ENCODE data around the gene IDUA.

The IDUA gene

GRCh38 chr4:962231-963208 is 24.3 kb upstream of the IDUA start:
- Histone ChIP-seq H3K4me3 (ENCODE audit: low read depth in 1 of 5, low read length in 5 of 5) (no peak overlapping the region), H3K4me1 (ENCODE audit: control insufficient read depth in 5 of 5, insufficient read depth in 5 of 5, low read length in 5 of 5) (no peaks in the 10 kb centered on the region), H3K9ac (ENCODE audit: low read length in 5 of 5) (no peak overlapping the region), H3K27me3 (ENCODE audit: control insufficient read depth in 5 of 5, insufficient read depth in 4 of 5, low read length in 5 of 5) (no peaks in the 10 kb centered on the region), H3K27ac (ENCODE audit: low read depth, low read length) (no peak overlapping the region), H3K36me3 (ENCODE audit: control insufficient read depth in 5 of 5, insufficient read depth in 5 of 5, low read length in 5 of 5) (peaks cover 0 to 93% (median 73%) of the 10 kb centered on the region in 5 donors), H3K9me3 (ENCODE audit: control insufficient read depth in 5 of 5, low read length in 5 of 5) (no peaks in the 10 kb centered on the region)

DNA sequence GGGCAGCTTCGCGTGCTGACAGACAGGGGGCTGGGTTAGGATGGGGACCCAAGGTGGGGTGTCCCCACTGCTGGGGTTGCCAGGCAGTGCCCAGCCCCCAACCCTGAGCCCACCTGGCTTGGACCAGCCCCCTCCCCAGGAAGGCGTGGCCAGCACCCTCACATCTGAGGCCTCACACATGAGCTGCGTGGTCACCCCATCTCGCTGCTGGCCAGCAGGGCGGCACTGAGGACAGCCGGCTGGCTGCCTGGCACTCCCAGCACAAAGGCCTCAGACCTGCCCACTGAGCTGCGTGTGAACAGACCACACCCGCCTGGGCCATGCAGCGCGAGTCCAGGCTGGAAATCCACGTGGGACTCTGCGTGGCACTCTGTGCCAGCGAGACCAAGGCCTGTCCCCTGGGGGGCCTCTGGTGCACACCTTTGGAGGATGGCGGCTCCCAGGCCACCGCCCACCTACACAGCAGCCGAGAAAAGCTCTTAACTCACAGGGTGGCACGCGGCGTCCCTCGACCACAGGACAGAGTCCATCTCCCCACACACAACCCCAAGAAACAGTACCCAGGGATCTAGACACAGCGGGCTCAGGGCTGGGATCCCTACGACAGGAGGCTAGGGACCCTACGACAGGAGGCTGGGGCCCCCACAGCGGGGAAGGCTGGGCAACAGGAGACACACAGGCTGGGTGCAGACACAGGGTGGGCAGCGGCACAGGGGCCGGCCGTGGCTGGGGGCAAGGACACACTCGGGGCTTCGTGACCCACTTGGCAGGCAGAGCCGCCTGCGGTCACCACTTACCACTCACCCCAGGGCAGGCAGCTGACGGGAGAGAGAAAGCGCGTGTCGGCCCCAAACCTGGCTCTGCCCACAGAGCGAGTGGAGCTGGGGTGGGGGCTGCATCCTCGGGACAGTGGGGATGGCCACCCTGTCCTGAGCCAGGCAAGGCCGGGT is 23.3 kb upstream of the IDUA start:
- H3K27me3 ChIP-seq (ENCODE audit: control insufficient read depth in 5 of 5, insufficient read depth in 4 of 5, low read length in 5 of 5) = peaks cover 0 to 1% (median 0%) of the 10 kb centered on the region in 5 donors
- H3K9ac ChIP-seq (ENCODE audit: low read length in 5 of 5) = no peak overlapping the region
- no peaks in the 10 kb centered on the region for H3K9me3 ChIP-seq (ENCODE audit: control insufficient read depth in 5 of 5, low read length in 5 of 5)
- no peak overlapping the region for H3K4me3 ChIP-seq (ENCODE audit: low read depth in 1 of 5, low read length in 5 of 5)
- no peaks in the 10 kb centered on the region for H3K4me1 ChIP-seq (ENCODE audit: control insufficient read depth in 5 of 5, insufficient read depth in 5 of 5, low read length in 5 of 5)
- H3K36me3 ChIP-seq (ENCODE audit: control insufficient read depth in 5 of 5, insufficient read depth in 5 of 5, low read length in 5 of 5) = peaks cover 0 to 83% (median 63%) of the 10 kb centered on the region in 5 donors
- H3K27ac ChIP-seq (ENCODE audit: low read depth, low read length) = no peak overlapping the region

- Histone ChIP-seq H3K4me1 (ENCODE audit: control insufficient read depth in 5 of 5, insufficient read depth in 5 of 5, low read length in 5 of 5) (no peaks in the 10 kb centered on the region), H3K9ac (ENCODE audit: low read length in 5 of 5) (no peak overlapping the region), H3K9me3 (ENCODE audit: control insufficient read depth in 5 of 5, low read length in 5 of 5) (no peaks in the 10 kb centered on the region), H3K27ac (ENCODE audit: low read depth, low read length) (no peak overlapping the region), H3K36me3 (ENCODE audit: control insufficient read depth in 5 of 5, insufficient read depth in 5 of 5, low read length in 5 of 5) (peaks cover 0 to 74% (median 53%) of the 10 kb centered on the region in 5 donors), H3K27me3 (ENCODE audit: control insufficient read depth in 5 of 5, insufficient read depth in 4 of 5, low read length in 5 of 5) (peaks cover 0 to 3% (median 0%) of the 10 kb centered on the region in 5 donors), H3K4me3 (ENCODE audit: low read depth in 1 of 5, low read length in 5 of 5) (no peak overlapping the region)
Observed at GRCh38 chr4:964346-965025, 22.4 kb upstream of the IDUA start.

DNA sequence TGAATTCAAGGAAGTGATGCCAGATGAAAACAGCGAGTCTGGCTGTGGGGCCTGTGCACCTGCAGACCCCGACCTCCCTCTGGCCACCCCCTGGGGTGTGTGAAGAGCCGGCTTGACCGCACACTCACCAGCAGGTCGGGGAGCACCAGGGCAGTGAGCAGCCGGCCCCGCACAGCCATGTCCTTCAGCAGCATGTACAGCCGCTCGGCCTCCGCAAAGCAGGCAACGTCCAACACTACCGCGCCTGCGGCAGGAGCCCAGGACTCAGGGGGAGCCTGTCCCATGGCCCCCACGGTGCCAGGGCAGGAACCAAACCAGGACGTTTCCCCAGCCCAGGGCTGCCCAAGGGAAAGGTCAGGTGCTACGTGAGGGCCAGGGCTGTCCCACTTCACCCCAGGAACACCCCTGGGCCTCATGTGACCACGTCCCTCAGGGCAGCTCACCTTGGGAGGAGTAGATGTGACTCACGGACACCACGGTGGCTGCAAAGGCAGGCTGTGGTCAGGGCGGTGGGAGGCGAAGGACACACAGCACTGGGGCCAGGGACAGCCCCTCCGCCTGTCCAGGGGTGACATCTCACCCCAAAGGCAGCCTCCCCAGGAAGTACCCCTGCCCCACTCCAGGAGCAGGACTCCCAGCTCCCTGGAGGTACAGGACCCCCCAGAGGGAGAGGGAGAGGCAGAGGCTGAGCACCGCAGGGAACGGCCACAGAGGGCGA is 21.6 kb upstream of the IDUA start:
- Histone ChIP-seq H3K9me3 (ENCODE audit: control insufficient read depth in 5 of 5, low read length in 5 of 5) (no peaks in the 10 kb centered on the region), H3K36me3 (ENCODE audit: control insufficient read depth in 5 of 5, insufficient read depth in 5 of 5, low read length in 5 of 5) (peaks cover 0 to 67% (median 52%) of the 10 kb centered on the region in 5 donors), H3K4me3 (ENCODE audit: low read depth in 1 of 5, low read length in 5 of 5) (no peak overlapping the region), H3K9ac (ENCODE audit: low read length in 5 of 5) (no peak overlapping the region), H3K27ac (ENCODE audit: low read depth, low read length) (no peak overlapping the region), H3K4me1 (ENCODE audit: control insufficient read depth in 5 of 5, insufficient read depth in 5 of 5, low read length in 5 of 5) (peaks cover 0 to under 1% (median 0%) of the 10 kb centered on the region in 5 donors), H3K27me3 (ENCODE audit: control insufficient read depth in 5 of 5, insufficient read depth in 4 of 5, low read length in 5 of 5) (peaks cover 0 to 3% (median 0%) of the 10 kb centered on the region in 5 donors)

- H3K27ac ChIP-seq (ENCODE audit: low read depth, low read length) = no peak overlapping the region
- H3K27me3 ChIP-seq (ENCODE audit: control insufficient read depth in 5 of 5, insufficient read depth in 4 of 5, low read length in 5 of 5) = peaks cover 0 to 3% (median 0%) of the 10 kb centered on the region in 5 donors
- H3K9ac ChIP-seq (ENCODE audit: low read length in 5 of 5) = no peak overlapping the region
- no peak overlapping the region for H3K4me3 ChIP-seq (ENCODE audit: low read depth in 1 of 5, low read length in 5 of 5)
- H3K36me3 ChIP-seq (ENCODE audit: control insufficient read depth in 5 of 5, insufficient read depth in 5 of 5, low read length in 5 of 5) = peaks cover 0 to 63% (median 48%) of the 10 kb centered on the region in 5 donors
- H3K9me3 ChIP-seq (ENCODE audit: control insufficient read depth in 5 of 5, low read length in 5 of 5) = no peaks in the 10 kb centered on the region
- H3K4me1 ChIP-seq (ENCODE audit: control insufficient read depth in 5 of 5, insufficient read depth in 5 of 5, low read length in 5 of 5) = peaks cover 0 to 3% (median under 1%) of the 10 kb centered on the region in 5 donors
Observed at GRCh38 chr4:965766-966134, 21.1 kb upstream of the IDUA start.

DNA sequence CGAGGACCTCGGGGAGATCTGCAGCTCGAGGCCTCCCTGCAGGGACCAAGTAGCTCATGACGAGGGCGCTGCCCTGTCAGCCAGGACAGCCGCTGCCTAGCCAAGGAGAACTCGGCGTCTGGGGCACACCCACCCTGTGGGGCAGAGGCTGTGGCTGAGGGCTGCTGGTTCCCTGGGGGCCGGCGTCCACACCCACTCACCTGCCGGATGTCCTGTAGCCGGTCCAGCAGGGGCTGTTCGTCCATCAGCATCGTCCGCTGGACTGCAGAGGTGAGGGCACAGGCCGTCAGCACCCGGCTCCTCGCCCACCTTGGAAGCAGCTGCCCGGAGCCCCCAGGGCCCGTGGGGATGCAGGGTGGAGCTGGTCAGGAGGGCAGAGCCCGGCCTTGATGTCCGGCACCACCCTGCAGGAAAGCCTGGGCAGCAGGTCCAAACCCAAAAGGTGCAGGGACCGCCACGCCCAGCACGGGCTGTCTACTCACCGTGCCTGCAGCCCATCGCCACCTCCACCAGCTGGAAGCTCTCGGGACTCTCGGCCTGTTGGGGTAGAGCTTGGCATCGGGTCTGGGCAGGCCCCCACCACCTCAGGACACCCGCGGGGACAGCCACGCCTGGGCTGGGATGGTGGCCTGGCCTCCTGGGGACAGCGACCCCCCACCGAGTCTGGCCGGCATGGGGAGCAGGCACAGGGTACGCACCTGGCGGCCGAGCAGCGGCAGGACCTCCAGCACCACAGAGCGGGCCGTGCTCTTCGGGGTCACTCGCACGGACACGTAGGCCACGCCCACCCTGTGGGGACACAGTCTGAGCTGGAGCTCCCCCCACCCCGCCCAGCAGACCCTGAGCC is 20.4 kb upstream of the IDUA start:
- H3K4me1 ChIP-seq (ENCODE audit: control insufficient read depth in 5 of 5, insufficient read depth in 5 of 5, low read length in 5 of 5) = peaks cover 0 to 11% (median 8%) of the 10 kb centered on the region in 5 donors
- peaks cover 0 to 3% (median 0%) of the 10 kb centered on the region in 5 donors for H3K27me3 ChIP-seq (ENCODE audit: control insufficient read depth in 5 of 5, insufficient read depth in 4 of 5, low read length in 5 of 5)
- H3K9ac ChIP-seq (ENCODE audit: low read length in 5 of 5) = no peak overlapping the region
- no peaks in the 10 kb centered on the region for H3K9me3 ChIP-seq (ENCODE audit: control insufficient read depth in 5 of 5, low read length in 5 of 5)
- peaks cover 0 to 60% (median 42%) of the 10 kb centered on the region in 5 donors for H3K36me3 ChIP-seq (ENCODE audit: control insufficient read depth in 5 of 5, insufficient read depth in 5 of 5, low read length in 5 of 5)
- no peak overlapping the region for H3K4me3 ChIP-seq (ENCODE audit: low read depth in 1 of 5, low read length in 5 of 5)
- no peak overlapping the region for H3K27ac ChIP-seq (ENCODE audit: low read depth, low read length)

GRCh38 chr4:967113-968104 is 19.4 kb upstream of the IDUA start:
- H3K4me1 ChIP-seq (ENCODE audit: control insufficient read depth in 5 of 5, insufficient read depth in 5 of 5, low read length in 5 of 5) = peaks cover 4 to 20% (median 17%) of the 10 kb centered on the region in 5 donors
- H3K27ac ChIP-seq (ENCODE audit: low read depth, low read length) = no peak overlapping the region
- H3K9me3 ChIP-seq (ENCODE audit: control insufficient read depth in 5 of 5, low read length in 5 of 5) = no peaks in the 10 kb centered on the region
- H3K4me3 ChIP-seq (ENCODE audit: low read depth in 1 of 5, low read length in 5 of 5) = no peak overlapping the region
- H3K36me3 ChIP-seq (ENCODE audit: control insufficient read depth in 5 of 5, insufficient read depth in 5 of 5, low read length in 5 of 5) = peaks cover 0 to 51% (median 34%) of the 10 kb centered on the region in 5 donors
- H3K9ac ChIP-seq (ENCODE audit: low read length in 5 of 5) = no peak overlapping the region
- peaks cover 0 to 3% (median 0%) of the 10 kb centered on the region in 5 donors for H3K27me3 ChIP-seq (ENCODE audit: control insufficient read depth in 5 of 5, insufficient read depth in 4 of 5, low read length in 5 of 5)

GRCh38 chr4:968221-968620 is 18.6 kb upstream of the IDUA start:
- Histone ChIP-seq H3K36me3 (ENCODE audit: control insufficient read depth in 5 of 5, insufficient read depth in 5 of 5, low read length in 5 of 5) (peaks cover 0 to 42% (median 27%) of the 10 kb centered on the region in 5 donors), H3K9ac (ENCODE audit: low read length in 5 of 5) (no peak overlapping the region), H3K4me3 (ENCODE audit: low read depth in 1 of 5, low read length in 5 of 5) (no peak overlapping the region), H3K27ac (ENCODE audit: low read depth, low read length) (no peak overlapping the region), H3K27me3 (ENCODE audit: control insufficient read depth in 5 of 5, insufficient read depth in 4 of 5, low read length in 5 of 5) (peaks cover 0 to 3% (median 0%) of the 10 kb centered on the region in 5 donors), H3K9me3 (ENCODE audit: control insufficient read depth in 5 of 5, low read length in 5 of 5) (no peaks in the 10 kb centered on the region), H3K4me1 (ENCODE audit: control insufficient read depth in 5 of 5, insufficient read depth in 5 of 5, low read length in 5 of 5) (peaks cover 4 to 26% (median 24%) of the 10 kb centered on the region in 5 donors)

All from subcutaneous abdominal adipose tissue (tissue), 5 donors.